ENCODE results near the gene OR6T1. TPM values are rescaled to one million over a fixed set of nuclear protein-coding genes. Genes with fewer than 3 reads are reported as not detected.

OR6T1 gene, protein sequence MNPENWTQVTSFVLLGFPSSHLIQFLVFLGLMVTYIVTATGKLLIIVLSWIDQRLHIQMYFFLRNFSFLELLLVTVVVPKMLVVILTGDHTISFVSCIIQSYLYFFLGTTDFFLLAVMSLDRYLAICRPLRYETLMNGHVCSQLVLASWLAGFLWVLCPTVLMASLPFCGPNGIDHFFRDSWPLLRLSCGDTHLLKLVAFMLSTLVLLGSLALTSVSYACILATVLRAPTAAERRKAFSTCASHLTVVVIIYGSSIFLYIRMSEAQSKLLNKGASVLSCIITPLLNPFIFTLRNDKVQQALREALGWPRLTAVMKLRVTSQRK
- total RNA-seq, result not detected

DNA sequence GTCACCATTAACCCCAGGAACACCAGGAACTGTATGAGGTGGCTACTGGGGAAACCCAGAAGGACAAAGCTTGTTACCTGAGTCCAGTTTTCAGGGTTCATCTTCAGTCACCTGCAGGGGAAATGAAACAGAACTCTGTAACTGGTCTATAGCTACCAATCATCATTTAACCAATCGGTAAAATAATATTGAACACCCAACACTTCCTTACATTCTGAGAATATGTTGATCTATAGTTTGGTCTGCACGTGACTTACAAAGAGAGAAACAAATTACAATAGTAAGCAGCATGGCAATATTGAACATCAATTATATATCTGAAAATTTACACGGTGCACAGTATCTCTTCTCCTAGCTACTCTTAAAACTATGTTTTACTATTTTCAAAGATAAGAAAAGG is at the start of gene OR6T1:
Gene OR6T1, minus strand, starts transcription at position 101 of the 400 bp plus-strand sequence. Its CDS starts 0 bp downstream, at position 101.

GRCh38 chr11:123977731-123978347 is 34.2 kb upstream of the OR6T1 start, which contains the start of gene OR10S1:
OR10S1 (minus strand) TSS chr11:123977781; CDS start chr11:123977664, 117 bp downstream.

DNA sequence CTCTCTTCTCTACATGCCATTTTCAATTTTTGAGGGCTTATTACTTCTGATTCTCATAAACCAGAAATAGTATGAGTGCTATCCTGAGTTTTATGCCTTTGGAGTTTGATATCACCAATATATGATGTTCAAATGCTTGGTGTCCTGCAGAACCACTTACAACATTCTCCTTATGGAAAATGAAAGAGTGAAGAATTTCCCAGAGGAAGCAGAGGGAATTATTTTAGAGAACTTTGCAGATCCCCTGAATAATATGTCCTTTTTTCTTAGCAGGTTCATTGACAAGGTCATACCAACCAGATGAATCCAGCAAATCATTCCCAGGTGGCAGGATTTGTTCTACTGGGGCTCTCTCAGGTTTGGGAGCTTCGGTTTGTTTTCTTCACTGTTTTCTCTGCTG is 4.3 kb downstream of the OR6T1 start, which contains the start of gene OR4D5:
Gene OR4D5, plus strand, starts transcription at position 301 of the 400 bp plus-strand sequence. Its CDS starts 0 bp downstream, at position 301.

GRCh38 chr11:123901867-123902266 is 41.8 kb downstream of the OR6T1 start, which contains the start of gene OR8D4:
OR8D4 (plus strand) TSS chr11:123902167; CDS start chr11:123906432, 4,265 bp downstream.

Other genes starting within 250 kb of the OR6T1 start
- 16.1 TPM for gene ZNF202, start 202.2 kb downstream of the OR6T1 start, total RNA-seq
- gene OR6X1, start 189.3 kb downstream of the OR6T1 start, total RNA-seq, result not detected
- gene OR6M1, start 137.5 kb downstream of the OR6T1 start, total RNA-seq, result not detected
- gene TMEM225, start 58.2 kb downstream of the OR6T1 start, total RNA-seq, result not detected
- not detected for gene OR8D4, start 41.7 kb downstream of the OR6T1 start, total RNA-seq
- gene OR4D5, start 4.2 kb downstream of the OR6T1 start, total RNA-seq, result not detected
- gene OR10S1, start 33.9 kb upstream of the OR6T1 start, total RNA-seq, result not detected
- gene OR10G6, start 51.3 kb upstream of the OR6T1 start, total RNA-seq, result not detected
- not detected for gene OR10G4, start 69.2 kb upstream of the OR6T1 start, total RNA-seq
- not detected for gene OR10G9, start 79.2 kb upstream of the OR6T1 start, total RNA-seq
- gene OR10G8, start 83.0 kb upstream of the OR6T1 start, total RNA-seq, result not detected
- gene OR10G7, start 97.5 kb upstream of the OR6T1 start, total RNA-seq, result not detected
- 23.7 TPM for gene VWA5A, start 171.6 kb upstream of the OR6T1 start, total RNA-seq
- gene OR10D3, start 239.5 kb upstream of the OR6T1 start, total RNA-seq, result not detected

Data from camera-type eye (tissue), 1 donor.